Jurkat, Clone E6-1 (cell line): ENCODE results near the gene PRUNE1.

Experiments used
- DNase-seq: peaks from one replicate; pipeline ENCODE4 v3.0.0-alpha.2; 2011; ENCODE audit warnings: low read depth, low spot score
- H3K4me3 ChIP-seq: 2 replicates; pipeline ENCODE4 v1.5.1; 2011; ENCODE audit warnings: mild to moderate bottlenecking, low read length, control low read depth, moderate library complexity

PRUNE1 gene

DNA sequence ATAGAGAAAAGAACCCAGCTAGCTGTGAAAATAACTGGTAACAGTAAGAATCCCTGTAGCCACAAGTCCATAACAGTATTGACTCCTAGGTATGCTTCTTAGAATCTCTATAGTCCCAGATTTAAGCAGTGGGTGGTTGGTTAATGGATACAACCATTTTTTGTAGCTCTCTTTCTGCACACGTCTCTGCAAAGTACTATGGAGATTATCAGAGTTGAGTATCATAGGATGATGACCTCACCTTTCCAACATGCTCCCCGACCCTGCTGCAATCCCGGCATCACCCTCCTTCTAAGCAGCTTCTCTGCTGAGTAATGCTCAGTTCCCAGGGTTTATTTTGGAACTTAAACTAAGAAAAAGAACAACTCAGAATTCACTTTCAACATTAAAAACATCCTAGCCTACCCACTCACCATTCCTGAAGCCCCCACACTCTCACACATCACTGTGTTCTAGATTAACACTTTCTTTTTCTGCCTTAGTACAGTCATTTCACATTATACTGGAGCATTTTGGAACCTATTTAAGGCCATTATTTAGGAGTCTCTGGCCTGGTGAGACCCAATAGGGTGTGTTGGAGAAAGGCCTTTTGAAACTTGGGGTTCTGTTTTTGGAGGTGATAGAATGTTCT lies 54.6 kb downstream of the PRUNE1 start:
- no peak overlapping the region for H3K4me3 ChIP-seq
- no peak for DNase-seq

DNA sequence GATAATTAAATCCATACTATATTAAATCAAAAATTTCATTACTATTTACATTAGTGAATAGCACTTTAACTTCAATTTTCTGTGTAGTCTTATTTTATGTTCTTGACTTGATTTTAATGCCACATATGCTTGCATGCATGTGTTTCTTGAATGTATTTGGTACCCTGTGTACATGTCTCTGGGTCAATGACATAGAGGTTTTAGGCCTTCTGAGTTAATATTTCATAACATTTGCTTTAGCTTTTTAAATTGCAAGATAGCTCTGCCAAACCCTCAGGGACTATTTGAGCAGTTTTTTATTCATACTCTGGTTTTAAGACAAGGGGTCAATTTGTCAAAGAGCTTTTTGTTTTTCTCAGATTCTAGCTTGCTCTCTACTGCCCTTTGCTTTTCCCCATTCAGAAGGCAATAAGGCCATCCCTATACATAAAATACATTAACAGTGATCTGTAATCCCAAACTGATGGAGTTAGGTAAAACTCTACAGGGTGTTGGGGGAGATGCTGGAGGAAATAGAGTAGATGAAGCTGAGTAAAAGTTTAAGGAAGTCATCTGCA lies 56.9 kb downstream of the PRUNE1 start:
- H3K4me3 ChIP-seq: no peak overlapping the region
- DNase-seq: no peak

DNA sequence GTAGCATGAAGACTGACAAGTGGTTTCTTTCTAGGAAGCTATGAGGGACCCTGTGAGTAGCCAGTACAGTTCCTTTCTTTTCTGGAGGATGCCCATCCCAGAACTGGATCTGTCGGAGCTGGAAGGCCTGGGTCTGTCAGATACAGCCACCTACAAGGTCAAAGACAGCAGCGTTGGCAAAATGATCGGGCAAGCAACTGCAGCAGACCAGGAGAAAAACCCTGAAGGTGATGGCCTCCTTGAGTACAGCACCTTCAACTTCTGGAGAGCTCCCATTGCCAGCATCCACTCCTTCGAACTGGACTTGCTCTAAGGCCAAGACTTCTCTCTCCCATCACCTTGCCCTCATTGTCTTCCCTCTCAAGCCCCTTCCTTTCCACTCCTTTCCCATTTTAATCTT lies 58.9 kb downstream of the PRUNE1 start:
- no peak overlapping the region for H3K4me3 ChIP-seq
- no peak for DNase-seq

DNA sequence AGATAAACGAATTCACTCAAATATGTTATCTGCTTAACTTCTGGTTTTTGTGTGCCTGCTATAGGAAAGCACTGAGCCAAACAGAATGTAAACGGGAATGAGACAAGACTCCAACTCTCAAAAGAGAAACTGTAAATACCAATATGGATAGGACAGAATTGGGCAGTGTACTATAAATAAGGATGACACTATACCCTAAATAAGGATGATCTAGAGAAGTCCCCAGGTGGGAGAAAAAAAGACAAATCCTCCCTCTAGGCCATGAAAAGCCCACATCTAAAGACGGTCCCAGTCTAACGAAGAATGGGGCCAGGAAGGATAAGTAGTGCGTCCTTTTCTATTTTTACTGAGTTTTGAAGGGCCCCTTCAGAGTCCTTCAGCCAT lies 60.8 kb downstream of the PRUNE1 start:
- no peak for DNase-seq
- no peak overlapping the region for H3K4me3 ChIP-seq

DNA sequence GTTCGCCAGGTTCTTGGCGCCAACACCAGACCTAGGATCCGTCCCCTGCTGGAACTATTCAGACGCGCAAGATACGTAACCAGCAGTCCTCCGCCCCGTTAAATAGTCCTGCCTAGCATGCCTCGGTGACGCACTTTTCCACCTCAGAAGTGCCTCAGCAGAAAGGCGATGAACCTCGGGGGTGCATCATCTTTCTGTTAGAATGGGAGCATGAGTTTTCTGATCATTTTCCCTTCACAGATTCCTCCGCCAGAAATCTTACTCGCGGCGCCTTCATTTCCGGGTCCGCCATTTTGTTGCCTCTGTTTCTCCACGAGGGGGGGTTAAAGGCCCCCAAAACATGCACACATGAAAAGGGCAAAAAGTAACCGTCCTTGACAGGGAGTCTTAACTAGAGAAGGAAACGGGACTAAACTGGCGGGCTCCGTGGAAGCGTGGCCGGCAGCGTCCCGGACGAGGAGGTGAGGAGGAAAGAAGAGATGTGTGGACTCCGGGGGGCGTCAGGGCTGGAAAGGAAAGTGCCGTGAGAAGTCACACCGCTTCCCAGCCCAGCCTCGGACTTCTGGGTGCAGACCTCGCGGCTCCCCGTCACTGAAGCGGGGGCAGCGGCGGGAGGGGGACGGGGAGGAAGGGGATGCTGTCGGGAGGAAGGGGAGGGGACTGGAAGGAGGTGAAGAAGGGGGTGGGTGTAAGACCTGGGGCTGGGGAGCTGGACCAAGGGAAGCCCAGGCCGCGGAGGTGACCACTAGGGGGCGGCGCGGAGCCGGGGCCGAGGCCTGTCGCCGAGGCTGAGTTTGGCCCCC lies 62.4 kb downstream of the PRUNE1 start, which contains the start of gene GABPB2:
Gene GABPB2, plus strand, starts transcription at position 288 of the 803 bp plus-strand sequence. CDS start 17,429 bp downstream, outside the sequence.
- peak; percentile 96 for DNase-seq
- peak within 1 kb of the TSS; percentile 95 for H3K4me3 ChIP-seq

DNA sequence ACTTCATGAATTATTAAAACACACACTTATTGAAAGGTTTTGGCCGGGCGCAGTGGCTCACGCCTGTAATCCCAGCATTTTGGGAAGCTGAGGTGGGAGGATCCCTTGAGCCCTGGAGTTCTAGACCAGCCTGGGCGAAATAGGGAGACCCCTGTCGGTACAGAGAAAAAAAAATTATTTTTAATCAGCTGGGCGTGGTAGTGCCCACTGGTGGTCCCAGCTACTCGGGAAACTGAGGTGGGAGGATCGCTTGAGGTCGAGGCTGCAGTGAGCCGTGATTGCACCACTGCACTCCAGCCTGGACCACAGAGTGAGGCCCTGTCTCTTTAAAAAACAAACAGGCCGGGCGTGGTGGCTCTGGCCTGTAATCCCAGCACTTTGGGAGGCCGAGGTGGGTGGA lies 64.0 kb downstream of the PRUNE1 start:
- DNase-seq: no peak

More for the DNA sequence above, 64.0 kb downstream of the PRUNE1 start:
- H3K4me3 ChIP-seq: no peak overlapping the region
